ENCODE data around the gene KSR1. TPM values are rescaled to one million over a fixed set of nuclear protein-coding genes. Genes with fewer than 3 reads are reported as not detected.

The KSR1 gene
- total and polyA plus RNA-seq, 12 donors: 16.0 to 50.4 (median 38.5) TPM

- Histone ChIP-seq H3K36me3 (replicated peaks in 1 of 2) (no peaks in the 10 kb centered on the region), H3K9me3 (replicated peaks in 1 of 3) (no peaks in the 10 kb centered on the region), H3K4me3 (no peak overlapping the region), H3K4me1 (replicated peaks in 1 of 2) (peaks cover 15 to 42% of the 10 kb centered on the region in 2 donors), H3K27ac (no peak overlapping the region), H3K27me3 (no peaks in the 10 kb centered on the region)
- TF ChIP-seq POLR2A (IDR thresholded peaks at IDR 0.05) (no peak), CTCF (IDR thresholded peaks at IDR 0.05) (no peak)
- intact Hi-C loops (cut with DNase I): no loop called here
- 86 to 92% (median 87%) methylated on average over 7 to 11 of the region's 11 CpGs for WGBS, 4 donors
- DNase-seq: peak in 1 of 7 donors; percentile 32
These were observed 82.1 kb downstream of the KSR1 start for GRCh38 chr17:27538156-27538955.

DNA sequence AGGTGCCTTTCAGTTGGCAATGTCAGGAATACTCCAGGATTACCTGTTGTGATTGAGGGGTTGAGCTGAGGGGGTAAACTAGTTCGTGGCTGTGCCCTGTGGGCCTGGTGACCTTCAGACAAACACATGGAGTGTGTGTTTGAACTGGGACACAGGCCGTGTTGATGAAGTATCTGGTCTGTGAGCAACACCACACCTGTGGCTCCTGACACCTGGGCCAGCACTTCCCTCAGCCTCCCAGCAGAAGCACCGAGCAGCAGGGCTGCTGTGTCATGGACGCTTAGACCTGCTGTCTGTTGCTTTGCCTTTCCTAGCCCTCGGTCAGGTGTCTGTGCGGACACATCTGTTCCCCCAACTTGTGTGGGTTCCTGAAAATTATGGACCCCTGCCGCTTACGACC lies 82.9 kb downstream of the KSR1 start:
- intact Hi-C loops (cut with DNase I): no loop called here
- 89 to 94% (median 92%) methylated on average over 5 to 8 of the region's 8 CpGs for WGBS, 4 donors
- peaks cover 15 to 41% of the 10 kb centered on the region in 2 donors for H3K4me1 ChIP-seq (replicated peaks in 1 of 2)
- peak overlapping the region in 1 of 5 donors; percentile 31 for H3K27ac ChIP-seq
- no peaks in the 10 kb centered on the region for H3K27me3 ChIP-seq
- no peak for DNase-seq
- H3K9me3 ChIP-seq (replicated peaks in 1 of 3): no peaks in the 10 kb centered on the region
- no peaks in the 10 kb centered on the region for H3K36me3 ChIP-seq (replicated peaks in 1 of 2)
- TF ChIP-seq POLR2A (IDR thresholded peaks at IDR 0.05): no peak
- no peak for TF ChIP-seq CTCF (IDR thresholded peaks at IDR 0.05)
- H3K4me3 ChIP-seq: no peak overlapping the region

- TF ChIP-seq CTCF (IDR thresholded peaks at IDR 0.05) (no peak), POLR2A (IDR thresholded peaks at IDR 0.05) (no peak)
- intact Hi-C loops (cut with DNase I): no loop called here
- H3K27ac ChIP-seq: peak overlapping the region in 4 of 5 donors; percentile 71 to 94 (median 82)
- no peak overlapping the region for H3K4me3 ChIP-seq
- no peaks in the 10 kb centered on the region for H3K36me3 ChIP-seq (replicated peaks in 1 of 2)
- H3K27me3 ChIP-seq: no peaks in the 10 kb centered on the region
- H3K9me3 ChIP-seq (replicated peaks in 1 of 3): no peaks in the 10 kb centered on the region
- H3K4me1 ChIP-seq (replicated peaks in 1 of 2): peaks cover 15 to 35% of the 10 kb centered on the region in 2 donors
- no peak for DNase-seq
- WGBS, 4 donors: 61 to 74% (median 69%) methylated on average over 3 of the region's 3 CpGs
These were observed 83.6 kb downstream of the KSR1 start for GRCh38 chr17:27539794-27540317.

GRCh38 chr17:27540318-27541101 lies 84.3 kb downstream of the KSR1 start:
- TF ChIP-seq CTCF (IDR thresholded peaks at IDR 0.05) (no peak), POLR2A (IDR thresholded peaks at IDR 0.05) (peak in 1 of 2 donors; percentile 37)
- H3K27me3 ChIP-seq: no peaks in the 10 kb centered on the region
- intact Hi-C loops (cut with DNase I): no loop called here
- WGBS, 4 donors: 24 to 29% (median 26%) methylated on average over 9 to 16 of the region's 16 CpGs
- H3K27ac ChIP-seq: peak overlapping the region; percentile 71 to 94 (median 90)
- peaks cover 17 to 33% of the 10 kb centered on the region in 2 donors for H3K4me1 ChIP-seq (replicated peaks in 1 of 2)
- H3K36me3 ChIP-seq (replicated peaks in 1 of 2): no peaks in the 10 kb centered on the region
- H3K9me3 ChIP-seq (replicated peaks in 1 of 3): no peaks in the 10 kb centered on the region
- H3K4me3 ChIP-seq: no peak overlapping the region
- peak; percentile 90 to 99 (median 96) for DNase-seq
